Left lobe of liver (tissue), 2 donors: ENCODE data around the gene MAPK8IP3. TPM values are rescaled to one million over a fixed set of nuclear protein-coding genes. Genes with fewer than 3 reads are reported as not detected.
"Not testable (repeated sequence)": the region's sequence is repeated elsewhere in the genome, so short reads cannot be mapped to it uniquely, and the experiment has no call there.

Experiments
- ATAC-seq: fragments of 200-7000 bp; cut with Tn5 transposase; one replicate; pipeline ENCODE4 v1.9.1; 2020; ENCODE audit warnings: mild to moderate bottlenecking, moderate library complexity
- DNase-seq: peaks from one replicate; pipeline ENCODE4 v3.0.0-alpha.2; 2020; ENCODE audit warnings: low spot score
- total RNA-seq: library from RNA; stranded (reverse); gene quantifications from one replicate; pipeline ENCODE4 v1.2.1, GENCODE V29; 2021
- donor health status: DM: no; HTN: no; CAD: no; lungs with moderate emphysema.
- donor health status: DM: no; HTN: yes; CAD: no.

MAPK8IP3 gene
- total RNA-seq, 1 donor from 2014 or later, result 30.6 TPM

- no peak for ATAC-seq
- no peak for DNase-seq
Measured at GRCh38 chr16:1676661-1677060, 29.3 kb upstream of the MAPK8IP3 start.

GRCh38 chr16:1677339-1677738 is 28.7 kb upstream of the MAPK8IP3 start:
- ATAC-seq, result no peak
- no peak for DNase-seq

- ATAC-seq, result peak; percentile 95
Measured at GRCh38 chr16:1677942-1678499, 28.0 kb upstream of the MAPK8IP3 start, which contains the start of gene JPT2. Gene JPT2, plus strand, starts transcription at chr16:1678279. Its CDS starts 34 bp downstream, at chr16:1678313.

GRCh38 chr16:1678500-1679098 is 27.4 kb upstream of the MAPK8IP3 start:
- ATAC-seq, result peak; percentile 70

More at GRCh38 chr16:1677942-1678499, 28.0 kb upstream of the MAPK8IP3 start, which contains the start of gene JPT2:
- peak; percentile 99 for DNase-seq

GRCh38 chr16:1680361-1680760 is 25.6 kb upstream of the MAPK8IP3 start:
- ATAC-seq (no peak), DNase-seq (no peak)

More at GRCh38 chr16:1678500-1679098, 27.4 kb upstream of the MAPK8IP3 start:
- DNase-seq, result peak; percentile 68

GRCh38 chr16:1681032-1681431 is 25.0 kb upstream of the MAPK8IP3 start:
- no peak for DNase-seq
- ATAC-seq, result no peak

- DNase-seq (no peak), ATAC-seq (no peak)
Measured at GRCh38 chr16:1687427-1688316, 18.3 kb upstream of the MAPK8IP3 start.

GRCh38 chr16:1688807-1689560 is 17.0 kb upstream of the MAPK8IP3 start:
- ATAC-seq (peak; percentile 82), DNase-seq (no peak)

GRCh38 chr16:1689853-1690252 is 16.1 kb upstream of the MAPK8IP3 start:
- DNase-seq, result no peak
- ATAC-seq, result no peak

GRCh38 chr16:1690810-1691209 is 15.2 kb upstream of the MAPK8IP3 start:
- no peak for DNase-seq
- no peak for ATAC-seq

- no peak for ATAC-seq
- no peak for DNase-seq
Measured at GRCh38 chr16:1691276-1691675, 14.7 kb upstream of the MAPK8IP3 start.

- DNase-seq, result no peak
- no peak for ATAC-seq
Measured at GRCh38 chr16:1691956-1692355, 14.0 kb upstream of the MAPK8IP3 start.

- no peak for DNase-seq
- ATAC-seq, result no peak
Measured at GRCh38 chr16:1696863-1697262, 9.1 kb upstream of the MAPK8IP3 start.

GRCh38 chr16:1698680-1699079 is 7.3 kb upstream of the MAPK8IP3 start:
- DNase-seq, result no peak
- no peak for ATAC-seq

- ATAC-seq (no peak), DNase-seq (no peak)
Measured at GRCh38 chr16:1700246-1700645, 5.7 kb upstream of the MAPK8IP3 start.

GRCh38 chr16:1701216-1701878 is 4.6 kb upstream of the MAPK8IP3 start:
- ATAC-seq (no peak), DNase-seq (no peak)

- DNase-seq, result not testable (repeated sequence)
- peak; percentile 23 for ATAC-seq
Measured at GRCh38 chr16:1705324-1705687, 689 bp upstream of the MAPK8IP3 start.

- DNase-seq (no peak), ATAC-seq (peak; percentile 20)
Measured at GRCh38 chr16:1706386-1707192, 594 bp downstream of the MAPK8IP3 start.

- no peak for DNase-seq
- peak; percentile 1 for ATAC-seq
Measured at GRCh38 chr16:1707193-1707790, 1.3 kb downstream of the MAPK8IP3 start.
